ENCODE measurements around the gene SAMD5. TPM values are rescaled to one million over a fixed set of nuclear protein-coding genes. Genes with fewer than 3 reads are reported as not detected.

The SAMD5 gene
- total RNA-seq, result 1.7 and 1.8 TPM in 2 replicates

GRCh38 chr6:147508042-147508865, at the start of gene SAMD5:
TSS of gene SAMD5 (plus strand) at chr6:147508690. CDS start at chr6:147508929, 239 bp downstream.

Measured in hair follicular keratinocyte (primary cell).